ENCODE measurements around the gene AP2S1.

The AP2S1 gene

DNA sequence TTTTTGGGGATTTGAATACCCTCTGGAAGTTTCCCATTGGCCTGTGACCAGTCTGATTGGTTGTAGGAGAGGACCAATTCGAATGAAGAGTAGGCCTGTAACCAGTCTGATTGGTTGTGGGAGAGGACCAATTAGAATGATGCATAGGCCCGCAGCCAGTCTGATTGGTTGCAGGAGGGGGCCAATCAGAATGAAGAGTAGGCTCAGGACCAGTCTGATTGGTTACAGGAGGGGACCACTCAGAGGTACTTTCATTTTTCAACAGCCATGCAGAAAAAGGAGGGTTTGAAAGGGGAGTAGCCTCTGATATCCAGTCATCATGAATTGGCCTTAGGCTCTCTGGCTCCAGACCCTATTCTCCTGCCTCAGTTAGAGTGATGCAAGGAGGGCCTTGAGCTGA lies 31.8 kb downstream of the AP2S1 start:
- Histone ChIP-seq H2AFZ (ENCODE audit: low read depth, low read length) (no peak overlapping the region), H3K27me3 (ENCODE audit: low read depth, low read length) (no peaks in the 10 kb centered on the region), H3K4me2 (ENCODE audit: low read length) (no peak overlapping the region)

DNA sequence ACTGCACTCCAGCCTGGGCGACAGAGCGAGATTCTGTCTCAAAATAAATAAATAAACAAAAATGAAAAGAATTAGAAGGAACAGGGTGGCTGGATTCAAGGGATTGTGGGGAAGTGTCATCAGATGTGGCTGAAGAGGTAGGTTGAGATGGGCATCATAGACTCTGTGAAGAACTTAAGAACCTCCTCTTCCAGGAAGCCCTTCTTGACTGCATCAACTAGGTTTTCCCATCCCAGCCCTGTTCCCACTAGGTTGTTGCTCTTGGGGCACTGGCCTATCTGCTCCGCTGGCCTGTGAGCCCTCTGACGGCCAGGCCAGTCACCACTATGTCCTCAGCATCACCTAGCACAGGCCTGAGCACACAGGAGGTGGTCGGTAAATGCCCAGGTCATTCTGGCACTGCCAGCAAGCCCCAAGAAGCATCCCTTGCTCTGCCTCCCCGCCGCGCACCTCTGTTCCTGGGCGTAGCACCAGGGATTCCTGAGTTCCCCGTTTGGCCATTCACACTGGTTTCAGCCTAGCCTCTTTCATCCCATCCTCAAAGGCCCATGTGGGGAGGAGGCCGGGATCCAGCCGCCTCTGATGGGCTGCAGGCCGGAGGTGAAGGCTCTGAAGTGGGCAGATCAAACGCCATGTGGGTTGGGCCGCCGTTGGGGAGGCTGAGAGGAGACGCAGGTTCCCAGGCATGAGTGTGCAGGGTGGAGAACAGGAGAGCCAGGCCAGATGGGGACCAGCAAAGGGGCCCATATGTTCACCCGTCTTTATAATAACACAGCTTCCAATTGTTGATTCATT lies 34.6 kb downstream of the AP2S1 start:
- H3K4me3 ChIP-seq (ENCODE audit: low read length), result no peak overlapping the region
- peaks cover 4% of the 10 kb centered on the region for H3K4me1 ChIP-seq (ENCODE audit: low read length)
- H3K9ac ChIP-seq (ENCODE audit: low read length), result no peak overlapping the region
- H3K36me3 ChIP-seq (replicated peaks; ENCODE audit: low read depth, low read length), result no peaks in the 10 kb centered on the region
- H3K4me2 ChIP-seq (ENCODE audit: low read length), result no peak overlapping the region
- H3K27ac ChIP-seq (ENCODE audit: low read length), result no peak overlapping the region
- H4K20me1 ChIP-seq (ENCODE audit: insufficient read depth, low read length), result no peaks in the 10 kb centered on the region
- H3K27me3 ChIP-seq (ENCODE audit: low read depth, low read length), result no peaks in the 10 kb centered on the region
- H3K9me3 ChIP-seq (ENCODE audit: insufficient read depth, low read length), result no peaks in the 10 kb centered on the region
- no peak overlapping the region for H2AFZ ChIP-seq (ENCODE audit: low read depth, low read length)
- no peaks in the 10 kb centered on the region for H3K79me2 ChIP-seq (ENCODE audit: low read length)
- TF ChIP-seq, protein P1, sequence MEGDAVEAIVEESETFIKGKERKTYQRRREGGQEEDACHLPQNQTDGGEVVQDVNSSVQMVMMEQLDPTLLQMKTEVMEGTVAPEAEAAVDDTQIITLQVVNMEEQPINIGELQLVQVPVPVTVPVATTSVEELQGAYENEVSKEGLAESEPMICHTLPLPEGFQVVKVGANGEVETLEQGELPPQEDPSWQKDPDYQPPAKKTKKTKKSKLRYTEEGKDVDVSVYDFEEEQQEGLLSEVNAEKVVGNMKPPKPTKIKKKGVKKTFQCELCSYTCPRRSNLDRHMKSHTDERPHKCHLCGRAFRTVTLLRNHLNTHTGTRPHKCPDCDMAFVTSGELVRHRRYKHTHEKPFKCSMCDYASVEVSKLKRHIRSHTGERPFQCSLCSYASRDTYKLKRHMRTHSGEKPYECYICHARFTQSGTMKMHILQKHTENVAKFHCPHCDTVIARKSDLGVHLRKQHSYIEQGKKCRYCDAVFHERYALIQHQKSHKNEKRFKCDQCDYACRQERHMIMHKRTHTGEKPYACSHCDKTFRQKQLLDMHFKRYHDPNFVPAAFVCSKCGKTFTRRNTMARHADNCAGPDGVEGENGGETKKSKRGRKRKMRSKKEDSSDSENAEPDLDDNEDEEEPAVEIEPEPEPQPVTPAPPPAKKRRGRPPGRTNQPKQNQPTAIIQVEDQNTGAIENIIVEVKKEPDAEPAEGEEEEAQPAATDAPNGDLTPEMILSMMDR (IDR thresholded peaks at IDR 0.05; ENCODE audit: low read depth, low read length), result no peak
- TF ChIP-seq EZH2phosphoT487 (IDR thresholded peaks at IDR 0.05; ENCODE audit: low read depth), result no peak

More for the DNA sequence above, 31.8 kb downstream of the AP2S1 start:
- H4K20me1 ChIP-seq (ENCODE audit: insufficient read depth, low read length), result no peaks in the 10 kb centered on the region
- no peak overlapping the region for H3K27ac ChIP-seq (ENCODE audit: low read length)
- H3K4me1 ChIP-seq (ENCODE audit: low read length), result peaks cover 20% of the 10 kb centered on the region
- no peak for TF ChIP-seq EZH2phosphoT487 (IDR thresholded peaks at IDR 0.05; ENCODE audit: low read depth)
- TF ChIP-seq, protein P1 (IDR thresholded peaks at IDR 0.05; ENCODE audit: low read depth, low read length), result no peak
- H3K9me3 ChIP-seq (ENCODE audit: insufficient read depth, low read length), result peaks cover 3% of the 10 kb centered on the region; the same call in 1 of the 2 replicates
- no peak overlapping the region for H3K9ac ChIP-seq (ENCODE audit: low read length)
- H3K79me2 ChIP-seq (ENCODE audit: low read length), result no peaks in the 10 kb centered on the region
- no peaks in the 10 kb centered on the region for H3K36me3 ChIP-seq (replicated peaks; ENCODE audit: low read depth, low read length)
- no peak overlapping the region for H3K4me3 ChIP-seq (ENCODE audit: low read length)

DNA sequence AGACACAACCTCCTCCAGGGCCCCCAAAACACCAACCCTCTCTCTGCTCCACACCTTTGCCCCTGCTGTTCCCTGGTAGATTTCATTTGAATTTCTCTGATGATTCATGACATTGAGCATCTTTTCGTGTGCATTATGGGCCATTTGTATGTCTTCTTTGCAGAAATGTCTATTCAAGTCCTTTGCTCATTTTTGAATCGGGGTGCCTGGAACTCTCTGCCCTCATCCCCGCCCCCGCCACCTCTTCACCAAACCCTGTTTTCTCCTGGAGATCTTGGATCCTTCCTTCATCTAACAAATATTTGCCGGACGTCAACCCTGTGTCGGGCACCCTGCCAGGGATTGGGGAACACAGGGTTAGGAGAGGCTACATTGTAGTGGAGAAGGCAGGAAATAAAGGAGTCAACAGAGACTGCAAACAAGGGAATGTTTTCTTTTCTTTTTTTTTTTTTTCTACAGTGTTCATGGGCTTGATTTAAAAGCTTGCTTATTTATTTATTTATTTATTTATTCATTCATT lies 36.7 kb downstream of the AP2S1 start:
- no peaks in the 10 kb centered on the region for H3K36me3 ChIP-seq (replicated peaks; ENCODE audit: low read depth, low read length)
- H3K27ac ChIP-seq (ENCODE audit: low read length), result no peak overlapping the region
- no peak for TF ChIP-seq EZH2phosphoT487 (IDR thresholded peaks at IDR 0.05; ENCODE audit: low read depth)
- TF ChIP-seq, protein P1 (IDR thresholded peaks at IDR 0.05; ENCODE audit: low read depth, low read length), result no peak
- H3K9me3 ChIP-seq (ENCODE audit: insufficient read depth, low read length), result no peaks in the 10 kb centered on the region
- no peaks in the 10 kb centered on the region for H3K4me1 ChIP-seq (ENCODE audit: low read length)
- no peaks in the 10 kb centered on the region for H3K27me3 ChIP-seq (ENCODE audit: low read depth, low read length)
- H2AFZ ChIP-seq (ENCODE audit: low read depth, low read length), result no peak overlapping the region
- H3K4me2 ChIP-seq (ENCODE audit: low read length), result no peak overlapping the region
- H4K20me1 ChIP-seq (ENCODE audit: insufficient read depth, low read length), result no peaks in the 10 kb centered on the region
- H3K79me2 ChIP-seq (ENCODE audit: low read length), result no peaks in the 10 kb centered on the region
- no peak overlapping the region for H3K9ac ChIP-seq (ENCODE audit: low read length)
- H3K4me3 ChIP-seq (ENCODE audit: low read length), result no peak overlapping the region

DNA sequence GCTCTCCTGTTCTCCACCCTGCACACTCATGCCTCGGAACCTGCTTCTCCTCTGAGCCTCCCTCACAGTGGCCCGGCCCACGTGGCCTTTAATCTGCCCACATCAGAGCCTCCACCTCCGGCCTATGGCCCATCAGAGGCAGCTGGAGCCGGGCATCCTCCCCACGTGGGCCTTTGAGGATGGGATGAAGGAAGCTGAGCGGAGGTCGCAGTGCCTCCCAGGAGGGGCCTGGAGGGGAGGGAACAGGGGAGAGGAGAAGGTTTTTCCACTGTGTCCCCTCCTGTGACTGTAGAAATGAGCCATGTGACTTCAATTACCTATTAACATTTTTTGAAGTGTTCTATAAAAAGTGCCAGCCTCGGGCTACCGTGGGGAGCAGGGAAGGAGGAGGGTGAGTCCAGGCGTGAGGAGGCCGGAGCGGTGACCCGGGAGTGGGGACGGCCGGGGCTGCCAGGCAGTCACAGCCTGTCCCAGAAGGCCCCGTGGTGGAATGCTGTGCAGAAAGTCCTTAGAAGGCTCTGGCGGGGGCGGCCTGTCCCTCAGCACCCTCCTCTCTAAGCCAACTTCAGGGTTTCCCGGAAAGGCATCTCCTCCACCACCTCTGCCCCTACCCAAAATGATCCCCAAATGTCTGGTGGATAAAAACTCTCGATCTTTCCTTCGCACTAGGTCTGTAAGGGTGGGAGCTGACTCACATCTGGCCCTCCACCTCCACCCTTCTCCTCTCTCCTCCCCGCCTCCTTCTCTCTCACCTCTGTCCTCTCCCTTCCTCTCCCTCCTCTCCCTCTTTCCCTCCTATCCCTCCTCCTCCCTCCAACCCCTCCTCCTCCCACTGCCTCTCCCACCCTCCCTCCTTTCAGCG lies 37.4 kb downstream of the AP2S1 start:
- no peaks in the 10 kb centered on the region for H3K9me3 ChIP-seq (ENCODE audit: insufficient read depth, low read length)
- no peaks in the 10 kb centered on the region for H3K4me1 ChIP-seq (ENCODE audit: low read length)
- no peaks in the 10 kb centered on the region for H4K20me1 ChIP-seq (ENCODE audit: insufficient read depth, low read length)
- H3K79me2 ChIP-seq (ENCODE audit: low read length), result no peaks in the 10 kb centered on the region
- H2AFZ ChIP-seq (ENCODE audit: low read depth, low read length), result no peak overlapping the region
- H3K27ac ChIP-seq (ENCODE audit: low read length), result no peak overlapping the region
- TF ChIP-seq EZH2phosphoT487 (IDR thresholded peaks at IDR 0.05; ENCODE audit: low read depth), result no peak
- TF ChIP-seq, protein P1 (IDR thresholded peaks at IDR 0.05; ENCODE audit: low read depth, low read length), result no peak
- no peak overlapping the region for H3K4me3 ChIP-seq (ENCODE audit: low read length)
- H3K36me3 ChIP-seq (replicated peaks; ENCODE audit: low read depth, low read length), result no peaks in the 10 kb centered on the region
- H3K9ac ChIP-seq (ENCODE audit: low read length), result no peak overlapping the region
- no peaks in the 10 kb centered on the region for H3K27me3 ChIP-seq (ENCODE audit: low read depth, low read length)
- no peak overlapping the region for H3K4me2 ChIP-seq (ENCODE audit: low read length)
